ENCODE data around the gene DHRS1. TPM values are rescaled to one million over a fixed set of nuclear protein-coding genes. Genes with fewer than 3 reads are reported as not detected.

Gene DHRS1
- total RNA-seq, 4 donors from 2014 or later, result 13.9 to 22.4 (median 19.2) TPM

DNA sequence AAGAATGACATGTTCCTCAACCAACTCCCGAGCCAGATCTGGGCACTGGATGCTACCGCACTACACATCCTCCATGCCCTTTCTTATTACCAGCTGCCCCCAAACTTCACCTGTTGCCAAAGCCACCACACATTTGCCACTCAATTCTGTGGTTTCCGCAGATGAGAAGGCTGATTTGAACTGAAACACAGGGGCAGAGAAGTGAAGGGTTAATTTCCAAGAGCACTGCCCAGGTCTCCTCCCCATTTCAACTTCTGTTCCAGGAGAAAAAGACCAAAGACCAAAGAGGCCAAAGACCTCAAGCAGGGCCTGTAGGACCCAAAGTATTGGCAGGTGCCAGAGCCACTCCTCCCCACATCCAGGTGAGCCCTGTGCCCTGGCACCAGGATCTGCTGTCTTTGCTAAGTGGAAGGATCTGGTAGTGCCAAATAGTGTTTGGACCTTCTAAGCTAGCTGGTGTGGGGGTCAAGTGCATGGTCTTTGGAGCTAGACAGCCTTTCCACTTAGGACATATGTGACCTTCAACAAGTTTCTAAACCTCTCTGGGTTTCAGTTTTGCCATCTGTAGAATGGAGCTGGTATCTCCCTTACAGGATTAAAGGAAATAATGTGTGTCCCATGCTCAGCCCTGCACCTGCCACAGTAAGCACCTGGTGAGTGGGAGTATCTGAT lies 8.0 kb downstream of the DHRS1 start:
- Histone ChIP-seq H3K9me3 (no peaks in the 10 kb centered on the region), H3K4me1 (peaks cover 0 to 3% (median under 1%) of the 10 kb centered on the region in 4 donors), H3K4me3 (no peak overlapping the region), H3K27ac (replicated peaks in 1 of 4) (no peak overlapping the region), H3K36me3 (peaks cover 31 to 70% (median 54%) of the 10 kb centered on the region in 4 donors), H3K27me3 (no peaks in the 10 kb centered on the region)
- intact Hi-C loops (cut with DNase I), result no loop called here
- WGBS, result 95% methylated on average over 3 of the region's 3 CpGs
- TF ChIP-seq, protein P1, sequence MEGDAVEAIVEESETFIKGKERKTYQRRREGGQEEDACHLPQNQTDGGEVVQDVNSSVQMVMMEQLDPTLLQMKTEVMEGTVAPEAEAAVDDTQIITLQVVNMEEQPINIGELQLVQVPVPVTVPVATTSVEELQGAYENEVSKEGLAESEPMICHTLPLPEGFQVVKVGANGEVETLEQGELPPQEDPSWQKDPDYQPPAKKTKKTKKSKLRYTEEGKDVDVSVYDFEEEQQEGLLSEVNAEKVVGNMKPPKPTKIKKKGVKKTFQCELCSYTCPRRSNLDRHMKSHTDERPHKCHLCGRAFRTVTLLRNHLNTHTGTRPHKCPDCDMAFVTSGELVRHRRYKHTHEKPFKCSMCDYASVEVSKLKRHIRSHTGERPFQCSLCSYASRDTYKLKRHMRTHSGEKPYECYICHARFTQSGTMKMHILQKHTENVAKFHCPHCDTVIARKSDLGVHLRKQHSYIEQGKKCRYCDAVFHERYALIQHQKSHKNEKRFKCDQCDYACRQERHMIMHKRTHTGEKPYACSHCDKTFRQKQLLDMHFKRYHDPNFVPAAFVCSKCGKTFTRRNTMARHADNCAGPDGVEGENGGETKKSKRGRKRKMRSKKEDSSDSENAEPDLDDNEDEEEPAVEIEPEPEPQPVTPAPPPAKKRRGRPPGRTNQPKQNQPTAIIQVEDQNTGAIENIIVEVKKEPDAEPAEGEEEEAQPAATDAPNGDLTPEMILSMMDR (IDR thresholded peaks at IDR 0.05), result no peak
- TF ChIP-seq POLR2A (IDR thresholded peaks at IDR 0.05; ENCODE audit: low read depth), result no peak
- TF ChIP-seq POLR2AphosphoS5 (IDR thresholded peaks at IDR 0.05), result no peak
- no peak for TF ChIP-seq EP300 (IDR thresholded peaks at IDR 0.05)
- DNase-seq (ENCODE audit: extremely low spot score), result no peak

DNA sequence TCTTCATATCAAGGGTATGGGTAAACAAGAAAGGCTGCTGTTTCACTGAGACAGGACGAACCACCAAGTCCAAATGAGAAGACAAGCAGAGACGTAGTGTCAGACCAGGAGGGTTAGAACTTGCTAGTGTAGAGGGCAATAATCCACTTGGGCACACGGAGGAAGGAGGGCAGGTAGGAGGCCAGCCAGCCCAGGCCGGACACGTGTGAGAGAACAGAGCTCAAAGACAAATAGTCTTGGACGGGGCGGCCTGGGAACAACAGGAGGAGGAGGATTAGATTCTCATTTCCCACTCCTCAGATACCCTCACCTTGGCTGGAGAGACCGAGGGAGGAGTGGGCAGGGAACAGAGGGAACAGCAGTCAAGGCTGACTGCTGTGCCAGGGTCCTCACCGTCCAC lies 8.8 kb downstream of the DHRS1 start:
- H3K4me3 ChIP-seq, result no peak overlapping the region
- 76% methylated on average over 9 of the region's 9 CpGs for WGBS
- H3K9me3 ChIP-seq, result no peaks in the 10 kb centered on the region
- peaks cover 27 to 61% (median 46%) of the 10 kb centered on the region in 4 donors for H3K36me3 ChIP-seq
- H3K27ac ChIP-seq (replicated peaks in 1 of 4), result no peak overlapping the region
- DNase-seq (ENCODE audit: extremely low spot score), result no peak
- intact Hi-C loops (cut with DNase I), result no loop called here
- no peaks in the 10 kb centered on the region for H3K27me3 ChIP-seq
- H3K4me1 ChIP-seq, result no peaks in the 10 kb centered on the region
- TF ChIP-seq, protein P1 (IDR thresholded peaks at IDR 0.05), result no peak
- TF ChIP-seq EP300 (IDR thresholded peaks at IDR 0.05) (no peak), POLR2AphosphoS5 (IDR thresholded peaks at IDR 0.05) (no peak), POLR2A (IDR thresholded peaks at IDR 0.05; ENCODE audit: low read depth) (no peak)

DNA sequence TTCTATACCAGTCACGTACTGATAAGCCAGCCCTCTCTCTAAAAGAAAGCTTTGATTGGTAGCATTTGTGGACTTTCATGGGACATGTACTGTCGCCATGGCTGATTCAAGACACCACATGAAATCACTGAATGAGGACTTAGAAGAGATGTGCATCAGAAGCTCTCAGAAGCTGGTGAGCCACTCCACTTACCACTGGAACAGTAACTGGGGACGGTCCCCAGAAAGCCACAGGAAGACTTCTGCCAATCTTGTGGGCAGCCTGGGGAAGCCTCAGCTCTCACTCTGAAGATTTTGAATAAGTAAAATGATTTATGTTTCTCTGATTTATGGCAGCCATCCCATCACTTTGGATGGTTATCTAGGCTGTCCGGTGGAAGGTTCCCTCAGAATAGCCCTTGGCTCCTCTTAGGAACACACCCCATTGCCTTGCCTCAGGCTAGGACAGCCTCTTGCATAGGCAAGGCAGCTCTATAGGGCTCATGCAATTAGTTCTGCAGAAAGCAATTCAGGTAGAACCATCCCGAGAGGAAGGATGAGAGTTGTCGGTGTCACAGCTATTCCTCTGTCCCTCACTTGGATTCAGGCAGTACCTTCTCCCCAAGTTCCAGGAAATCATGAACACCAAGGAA lies 9.8 kb downstream of the DHRS1 start:
- Histone ChIP-seq H3K36me3 (peaks cover 20 to 54% (median 38%) of the 10 kb centered on the region in 4 donors), H3K9me3 (no peaks in the 10 kb centered on the region), H3K27me3 (no peaks in the 10 kb centered on the region), H3K4me1 (no peaks in the 10 kb centered on the region), H3K4me3 (no peak overlapping the region), H3K27ac (replicated peaks in 1 of 4) (no peak overlapping the region)
- 81% methylated on average over 6 of the region's 6 CpGs for WGBS
- no peak for DNase-seq (ENCODE audit: extremely low spot score)
- intact Hi-C loops (cut with DNase I), result no loop called here
- no peak for TF ChIP-seq POLR2AphosphoS5 (IDR thresholded peaks at IDR 0.05)
- TF ChIP-seq POLR2A (IDR thresholded peaks at IDR 0.05; ENCODE audit: low read depth), result no peak
- no peak for TF ChIP-seq EP300 (IDR thresholded peaks at IDR 0.05)
- TF ChIP-seq, protein P1 (IDR thresholded peaks at IDR 0.05), result no peak

GRCh38 chr14:24286996-24287395 lies 12.6 kb downstream of the DHRS1 start:
- intact Hi-C loops (cut with DNase I), result no loop called here
- Histone ChIP-seq H3K4me1 (no peaks in the 10 kb centered on the region), H3K9me3 (no peaks in the 10 kb centered on the region), H3K27ac (replicated peaks in 1 of 4) (no peak overlapping the region), H3K27me3 (no peaks in the 10 kb centered on the region), H3K36me3 (peaks cover 12 to 29% (median 27%) of the 10 kb centered on the region in 4 donors), H3K4me3 (no peak overlapping the region)
- WGBS, result 96% methylated on average over 5 of the region's 5 CpGs
- TF ChIP-seq EP300 (IDR thresholded peaks at IDR 0.05), result no peak
- TF ChIP-seq, protein P1 (IDR thresholded peaks at IDR 0.05), result no peak
- TF ChIP-seq POLR2AphosphoS5 (IDR thresholded peaks at IDR 0.05), result no peak
- no peak for TF ChIP-seq POLR2A (IDR thresholded peaks at IDR 0.05; ENCODE audit: low read depth)
- no peak for DNase-seq (ENCODE audit: extremely low spot score)
